K562 (cell line): ENCODE measurements around the gene LGALS8. TPM values are rescaled to one million over a fixed set of nuclear protein-coding genes. Genes with fewer than 3 reads are reported as not detected.
A peak's percentile ranks its signal among the peaks of the same experiment; 100 is the strongest.

Source experiments
- ASH1L ChIP-seq: fragments of 450-650 bp; IDR thresholded peaks from 2 replicates; pipeline ENCODE4 v1.6.1; 2018; ENCODE audit warnings: borderline replicate concordance, mild to moderate bottlenecking, low read depth; ENCODE audit not compliant: partially characterized antibody
- FOXA3 ChIP-seq, 2 experiments: fragments of 450-650 bp in 1 of 2; sonication (generic) in 1 of 2; formaldehyde crosslinking; IDR thresholded peaks in 1 of 2; conservative IDR thresholded peaks in 1 of 2; 2 replicates each; pipeline versions ENCODE4 v1.4.0 to v1.8.0; 2020 to 2022; ENCODE audit warnings: mild to moderate bottlenecking in 2 of 2, missing genetic modification reagents in 1 of 2
- FUS ChIP-seq: fragments of 200-400 bp; formaldehyde crosslinking; optimal IDR thresholded peaks from 2 replicates; pipeline ENCODE3; 2017; ENCODE audit warnings: low read depth, low read length
- HDAC1 ChIP-seq, 2 experiments: fragments of 450-650 bp; IDR thresholded peaks; 2 replicates each; pipeline ENCODE4 v1.6.1; 2016 to 2017; ENCODE audit warnings: inconsistent platforms in 1 of 2, mild to moderate bottlenecking in 1 of 2, moderate library complexity in 1 of 2
- HMG20A ChIP-seq: fragments of 450-650 bp; formaldehyde crosslinking; conservative IDR thresholded peaks from 2 replicates; pipeline ENCODE4 v1.4.0; 2020; ENCODE audit warnings: mild to moderate bottlenecking, mixed read lengths
- HNRNPK ChIP-seq: fragments of 200-400 bp; formaldehyde crosslinking; IDR thresholded peaks from one replicate; pipeline ENCODE4 v1.6.1; 2018; ENCODE audit warnings: mild to moderate bottlenecking, low read depth, low read length; ENCODE audit not compliant: poor library complexity, severe bottlenecking
- ILF3 ChIP-seq: fragments of 450-650 bp; IDR thresholded peaks from 2 replicates; pipeline ENCODE4 v1.6.1; 2018; ENCODE audit warnings: antibody characterized with exemption, mild to moderate bottlenecking, moderate library complexity, borderline replicate concordance
- MAFF ChIP-seq: IDR thresholded peaks from 2 replicates; pipeline ENCODE4 v1.6.1; 2012; ENCODE audit warnings: low read length, improper control_type of control experiment
- POLR2AphosphoS2 ChIP-seq: IDR thresholded peaks from 2 replicates; pipeline ENCODE4 v1.6.1; 2012; ENCODE audit warnings: low read length, improper control_type of control experiment
- RBM25 ChIP-seq: fragments of 200-400 bp; formaldehyde crosslinking; IDR thresholded peaks from 2 replicates; pipeline ENCODE4 v1.6.1; 2018; ENCODE audit warnings: low read length, low read depth, moderate library complexity; ENCODE audit not compliant: severe bottlenecking
- SUPT5H ChIP-seq: fragments of 450-650 bp; IDR thresholded peaks from 2 replicates; pipeline ENCODE4 v1.6.1; 2016
- U2AF1 ChIP-seq: fragments of 200-400 bp; formaldehyde crosslinking; optimal IDR thresholded peaks from 2 replicates; pipeline ENCODE3; 2017; ENCODE audit warnings: mild to moderate bottlenecking, low read depth, low read length, moderate library complexity
- XRCC3 ChIP-seq: fragments of 450-650 bp; IDR thresholded peaks from 2 replicates; pipeline ENCODE4 v1.6.1; 2017; ENCODE audit warnings: mild to moderate bottlenecking, moderate library complexity
- ZKSCAN8 ChIP-seq: fragments of 200-800 bp; sonication (Bioruptor generic); IDR thresholded peaks from 2 replicates; pipeline ENCODE4 v1.6.1; 2016; ENCODE audit warnings: missing genetic modification characterization, missing compliant biosample characterization
- ZNF124 ChIP-seq: sonication (generic); formaldehyde crosslinking; IDR thresholded peaks from 2 replicates; pipeline ENCODE4 v1.8.1; 2022; ENCODE audit warnings: missing genetic modification reagents
- ZNF140 ChIP-seq: fragments of 250-450 bp; sonication (Bioruptor Pico); IDR thresholded peaks from 2 replicates; pipeline ENCODE4 v1.8.0; 2021; ENCODE audit warnings: moderate library complexity, mild to moderate bottlenecking, inconsistent platforms
- ZNF165 ChIP-seq: fragments of 250-450 bp; sonication (Bioruptor Pico); IDR thresholded peaks from 2 replicates; pipeline ENCODE4 v1.4.0; 2020; ENCODE audit warnings: borderline replicate concordance
- ZNF197 ChIP-seq: fragments of 200-800 bp; sonication (Bioruptor generic); IDR thresholded peaks from 2 replicates; pipeline ENCODE4 v1.6.1; 2016; ENCODE audit warnings: low read depth, missing genetic modification characterization, missing compliant biosample characterization
- ZNF324 ChIP-seq: fragments of 250-450 bp; sonication (Bioruptor Pico); IDR thresholded peaks from 2 replicates; pipeline ENCODE4 v1.4.0; 2020; ENCODE audit warnings: mild to moderate bottlenecking
- ZNF347 ChIP-seq: fragments of 450-650 bp; formaldehyde crosslinking; IDR thresholded peaks from 2 replicates; pipeline ENCODE4 v1.4.0; 2020; ENCODE audit warnings: low read depth, mild to moderate bottlenecking, moderate library complexity
- ZNF696 ChIP-seq: fragments of 250-450 bp; sonication (Bioruptor Pico); conservative IDR thresholded peaks from 2 replicates; pipeline ENCODE4 v1.4.0; 2020; ENCODE audit warnings: mild to moderate bottlenecking, moderate library complexity
- polyA plus RNA-seq, 8 experiments: library from polyadenylated mRNA; depleted of rRNA in 4 of 8; stranded (reverse) in 5 of 8; unstranded in 3 of 8; fragments of >200 nt; fragmentation: Nextera tagmentation in 2 of 8; fragmentation: Illumina TruSeq in 1 of 8; extraction: Ambion mirVana in 2 of 8; extraction: Trizol in 1 of 8; gene quantifications; 2 replicates each; pipeline versions ENCODE4 v1.2.1 to v1.2.3, GENCODE V29; 2011 to 2014; ENCODE audit warnings: inconsistent platforms in 1 of 8, missing spikeins in 1 of 8
- total RNA-seq, 7 experiments: library from RNA; depleted of rRNA in 6 of 7; stranded (reverse); fragments of >200 nt in 6 of 7; fragmentation: Illumina TruSeq in 2 of 7; extraction: Trizol in 2 of 7; gene quantifications; 2 replicates each; pipeline versions ENCODE4 v1.2.1 to v1.2.3, GENCODE V29; 2011 to 2021; ENCODE audit warnings: low replicate concordance in 1 of 7
- TF ChIP-seq, protein P1 (sequence below): sonication (generic); formaldehyde crosslinking; IDR thresholded peaks from 2 replicates; pipeline ENCODE4 v1.8.0; 2022; ENCODE audit warnings: mild to moderate bottlenecking, missing genetic modification reagents
- TF ChIP-seq, protein P2 (sequence below), 2 experiments: fragments of 450-650 bp; conservative IDR thresholded peaks; 2 replicates each; pipeline ENCODE4 v1.6.1; 2017; ENCODE audit warnings: mild to moderate bottlenecking in 2 of 2, moderate library complexity in 2 of 2
- TF ChIP-seq, protein P3 (sequence below): sonication (generic); formaldehyde crosslinking; IDR thresholded peaks from 2 replicates; pipeline ENCODE4 v1.8.0; 2022; ENCODE audit warnings: mild to moderate bottlenecking, low read depth, missing genetic modification reagents
- TF ChIP-seq, protein P4 (sequence below): sonication (generic); formaldehyde crosslinking; IDR thresholded peaks from 2 replicates; pipeline ENCODE4 v1.8.1; 2022; ENCODE audit warnings: missing genetic modification reagents

The LGALS8 gene
- total and polyA plus RNA-seq, 9 of the 15 experiments (the other 6 are each of a cell fraction or from before 2014, with no cell fraction given), result 57.4 to 87.7 (median 70.3) TPM

DNA sequence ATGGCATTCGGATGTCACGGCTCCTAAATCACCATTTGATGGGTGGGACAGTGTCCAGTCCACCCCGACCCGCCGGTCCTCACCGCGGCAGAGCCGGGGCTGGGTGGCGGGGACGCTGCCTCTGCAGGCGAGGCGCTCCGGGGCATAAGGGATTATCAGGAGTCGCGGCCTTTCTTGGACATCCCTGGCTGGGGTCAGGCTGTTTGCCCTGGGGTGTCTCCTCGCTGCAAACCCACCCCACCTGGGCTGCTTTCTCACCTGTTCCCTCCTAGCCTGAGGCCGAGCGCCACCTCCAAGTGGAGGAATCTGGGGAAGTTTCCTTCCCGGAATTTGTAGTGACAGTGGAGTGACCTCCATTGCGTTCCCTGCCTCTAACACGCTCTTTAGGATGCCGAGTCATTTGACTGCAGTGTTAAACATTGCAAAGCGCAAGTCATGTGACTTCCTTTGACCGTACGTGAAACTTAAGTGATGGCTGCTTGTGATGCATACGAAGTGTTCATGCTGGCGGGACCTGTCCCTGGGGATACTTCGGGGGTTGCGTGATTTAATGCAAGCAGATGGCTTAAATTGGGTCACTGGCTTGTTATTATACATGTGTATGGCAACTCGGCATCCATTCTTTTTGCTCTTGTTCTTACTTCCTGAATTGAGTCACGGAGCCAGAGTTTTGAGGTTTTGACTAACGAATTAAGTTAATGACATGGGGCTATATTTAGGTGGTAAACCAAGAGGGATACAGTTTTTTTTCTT lies 536 bp downstream of the LGALS8 start (continued):
- TF ChIP-seq FUS (no peak), U2AF1 (no peak), XRCC3 (no peak), HDAC1 (IDR thresholded peaks at IDR 0.05) (peak in 1 of 2 experiments; percentile 88; a peak in 2 of 4 replicates), RBM25 (no peak), ZNF124 (CRISPR knock-in tag) (no peak), ZNF140 (no peak), ZNF347 (CRISPR knock-in tag) (no peak), ZNF165 (CRISPR knock-in tag) (no peak), HNRNPK (no peak), ASH1L (no peak), ZNF197 (no peak), ZNF324 (CRISPR knock-in tag) (peak; percentile 12; the same call in 1 of the 2 replicates), MAFF (peak; percentile 52; the same call in 1 of the 2 replicates), ZKSCAN8 (CRISPR knock-in tag) (no peak), POLR2AphosphoS2 (no peak), HMG20A (CRISPR knock-in tag) (no peak), ZNF696 (CRISPR knock-in tag) (no peak), SUPT5H (peak; percentile 84), ILF3 (no peak), FOXA3 (CRISPR knock-in tag; conservative IDR thresholded peaks at IDR 0.05 in 1 of 2, IDR thresholded peaks at IDR 0.05 in 1 of 2) (peak in 1 of 2 experiments; percentile 55; a peak in 1 of 4 replicates)
- TF ChIP-seq, protein P1, sequence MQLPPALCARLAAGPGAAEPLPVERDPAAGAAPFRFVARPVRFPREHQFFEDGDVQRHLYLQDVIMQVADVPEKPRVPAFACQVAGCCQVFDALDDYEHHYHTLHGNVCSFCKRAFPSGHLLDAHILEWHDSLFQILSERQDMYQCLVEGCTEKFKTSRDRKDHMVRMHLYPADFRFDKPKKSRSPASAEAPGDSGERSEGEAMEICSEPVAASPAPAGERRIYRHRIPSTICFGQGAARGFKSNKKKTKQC (CRISPR knock-in tag), result peak; percentile 91
- TF ChIP-seq, protein P2, sequence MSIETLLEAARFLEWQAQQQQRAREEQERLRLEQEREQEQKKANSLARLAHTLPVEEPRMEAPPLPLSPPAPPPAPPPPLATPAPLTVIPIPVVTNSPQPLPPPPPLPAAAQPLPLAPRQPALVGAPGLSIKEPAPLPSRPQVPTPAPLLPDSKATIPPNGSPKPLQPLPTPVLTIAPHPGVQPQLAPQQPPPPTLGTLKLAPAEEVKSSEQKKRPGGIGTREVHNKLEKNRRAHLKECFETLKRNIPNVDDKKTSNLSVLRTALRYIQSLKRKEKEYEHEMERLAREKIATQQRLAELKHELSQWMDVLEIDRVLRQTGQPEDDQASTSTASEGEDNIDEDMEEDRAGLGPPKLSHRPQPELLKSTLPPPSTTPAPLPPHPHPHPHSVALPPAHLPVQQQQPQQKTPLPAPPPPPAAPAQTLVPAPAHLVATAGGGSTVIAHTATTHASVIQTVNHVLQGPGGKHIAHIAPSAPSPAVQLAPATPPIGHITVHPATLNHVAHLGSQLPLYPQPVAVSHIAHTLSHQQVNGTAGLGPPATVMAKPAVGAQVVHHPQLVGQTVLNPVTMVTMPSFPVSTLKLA (conservative IDR thresholded peaks at IDR 0.05), result peak; percentile 66 to 84; a peak in 3 of 4 replicates
- TF ChIP-seq, protein P3, sequence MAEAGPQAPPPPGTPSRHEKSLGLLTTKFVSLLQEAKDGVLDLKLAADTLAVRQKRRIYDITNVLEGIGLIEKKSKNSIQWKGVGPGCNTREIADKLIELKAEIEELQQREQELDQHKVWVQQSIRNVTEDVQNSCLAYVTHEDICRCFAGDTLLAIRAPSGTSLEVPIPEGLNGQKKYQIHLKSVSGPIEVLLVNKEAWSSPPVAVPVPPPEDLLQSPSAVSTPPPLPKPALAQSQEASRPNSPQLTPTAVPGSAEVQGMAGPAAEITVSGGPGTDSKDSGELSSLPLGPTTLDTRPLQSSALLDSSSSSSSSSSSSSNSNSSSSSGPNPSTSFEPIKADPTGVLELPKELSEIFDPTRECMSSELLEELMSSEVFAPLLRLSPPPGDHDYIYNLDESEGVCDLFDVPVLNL (CRISPR knock-in tag), result no peak
- TF ChIP-seq, protein P4, sequence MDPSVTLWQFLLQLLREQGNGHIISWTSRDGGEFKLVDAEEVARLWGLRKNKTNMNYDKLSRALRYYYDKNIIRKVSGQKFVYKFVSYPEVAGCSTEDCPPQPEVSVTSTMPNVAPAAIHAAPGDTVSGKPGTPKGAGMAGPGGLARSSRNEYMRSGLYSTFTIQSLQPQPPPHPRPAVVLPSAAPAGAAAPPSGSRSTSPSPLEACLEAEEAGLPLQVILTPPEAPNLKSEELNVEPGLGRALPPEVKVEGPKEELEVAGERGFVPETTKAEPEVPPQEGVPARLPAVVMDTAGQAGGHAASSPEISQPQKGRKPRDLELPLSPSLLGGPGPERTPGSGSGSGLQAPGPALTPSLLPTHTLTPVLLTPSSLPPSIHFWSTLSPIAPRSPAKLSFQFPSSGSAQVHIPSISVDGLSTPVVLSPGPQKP, result no peak
